HUES48 (cell line): ENCODE data around the gene RHBDL3.

Experiments
- H3K27ac ChIP-seq: one replicate; pipeline ENCODE4 v1.7.0; 2013; ENCODE audit warnings: low read depth, low read length, inconsistent platforms
- H3K27me3 ChIP-seq: 2 replicates; pipeline ENCODE4 v1.6.1; 2013; ENCODE audit warnings: mild to moderate bottlenecking, low read length; ENCODE audit not compliant: control insufficient read depth, insufficient read depth
- H3K36me3 ChIP-seq: 2 replicates; pipeline ENCODE4 v1.6.1; 2013; ENCODE audit warnings: low read length; ENCODE audit not compliant: control insufficient read depth, insufficient read depth
- H3K4me1 ChIP-seq: 2 replicates; pipeline ENCODE4 v1.6.1; 2013; ENCODE audit warnings: mild to moderate bottlenecking, low read length; ENCODE audit not compliant: control insufficient read depth, insufficient read depth
- H3K4me3 ChIP-seq: 2 replicates; pipeline ENCODE4 v1.5.1; 2013; ENCODE audit warnings: mild to moderate bottlenecking, low read depth, low read length
- H3K9ac ChIP-seq: 2 replicates; pipeline ENCODE4 v1.6.1; 2013; ENCODE audit warnings: mild to moderate bottlenecking, low read depth, low read length, moderate library complexity
- H3K9me3 ChIP-seq: 2 replicates; pipeline ENCODE4 v1.6.1; 2013; ENCODE audit warnings: low read length; ENCODE audit not compliant: control insufficient read depth, insufficient read depth

Gene RHBDL3

DNA sequence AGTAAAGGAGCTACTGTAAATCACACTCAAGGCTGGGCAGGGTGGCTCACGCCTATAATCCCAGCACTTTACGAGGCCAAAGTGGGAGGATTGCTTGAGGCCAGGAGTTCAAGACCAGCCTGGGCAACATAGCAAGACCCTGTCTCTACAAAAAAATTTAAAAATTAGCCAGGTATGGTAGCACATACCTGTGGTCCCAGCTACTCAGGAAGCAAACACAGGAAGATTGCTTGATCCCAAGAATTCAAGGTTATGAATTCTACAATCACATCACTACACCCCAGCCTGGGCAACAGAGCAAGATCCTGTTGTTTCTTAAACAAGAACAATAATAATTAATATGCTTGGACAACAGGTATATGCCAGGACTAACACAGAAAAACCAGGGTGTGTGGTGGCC lies 13.2 kb downstream of the RHBDL3 start:
- no peaks in the 10 kb centered on the region for H3K9me3 ChIP-seq
- peaks cover 61% of the 10 kb centered on the region for H3K4me1 ChIP-seq
- no peak overlapping the region for H3K9ac ChIP-seq
- H3K27ac ChIP-seq: no peak overlapping the region
- H3K27me3 ChIP-seq: peaks cover 11% of the 10 kb centered on the region
- no peak overlapping the region for H3K4me3 ChIP-seq
- H3K36me3 ChIP-seq: no peaks in the 10 kb centered on the region

DNA sequence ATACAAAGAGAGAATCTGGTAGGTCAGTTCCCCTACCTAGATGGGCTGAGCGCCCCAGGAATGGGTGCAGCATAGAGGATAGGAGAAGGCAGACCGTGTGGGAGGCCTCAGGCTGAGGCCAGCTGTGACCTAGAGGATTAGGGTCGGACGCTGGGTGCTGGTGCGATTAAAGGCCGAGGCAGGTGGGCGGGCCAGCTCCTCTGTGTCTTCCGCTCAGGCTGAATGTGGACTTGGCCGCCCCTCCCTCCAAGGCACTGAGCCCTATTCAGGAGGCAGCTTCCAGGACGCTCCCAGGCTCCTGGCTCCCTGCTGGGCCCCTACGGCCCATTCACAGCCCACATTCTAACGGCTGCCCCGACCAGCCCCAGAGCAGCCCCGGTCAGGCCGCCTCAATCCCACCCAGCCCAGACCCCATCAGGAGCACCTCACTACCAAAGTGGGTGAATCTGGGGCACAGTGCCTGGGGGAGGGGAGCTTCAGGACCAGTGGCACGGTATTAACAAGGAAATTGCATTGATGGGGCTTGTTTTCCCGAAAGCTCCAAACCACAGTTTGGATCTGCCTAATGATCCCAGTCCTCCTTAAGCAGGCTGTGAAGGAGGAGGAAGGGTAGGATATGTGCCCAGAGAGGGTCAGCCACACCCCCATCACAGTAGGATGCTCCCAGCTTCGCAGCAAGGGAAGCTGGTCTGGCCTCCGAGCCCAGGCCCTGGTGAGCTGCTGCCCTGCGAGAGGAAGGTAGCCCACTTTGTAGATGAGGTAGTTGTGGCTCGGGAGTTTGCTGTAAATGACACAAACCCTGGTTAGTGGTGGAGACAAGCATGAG lies 14.5 kb downstream of the RHBDL3 start:
- peaks cover 11% of the 10 kb centered on the region for H3K27me3 ChIP-seq
- H3K9me3 ChIP-seq: no peaks in the 10 kb centered on the region
- peak overlapping the region; percentile 25; the same call in 1 of the 2 replicates for H3K4me3 ChIP-seq
- no peaks in the 10 kb centered on the region for H3K36me3 ChIP-seq
- H3K4me1 ChIP-seq: peaks cover 53% of the 10 kb centered on the region
- H3K27ac ChIP-seq: peak overlapping the region; percentile 83
- H3K9ac ChIP-seq: no peak overlapping the region

DNA sequence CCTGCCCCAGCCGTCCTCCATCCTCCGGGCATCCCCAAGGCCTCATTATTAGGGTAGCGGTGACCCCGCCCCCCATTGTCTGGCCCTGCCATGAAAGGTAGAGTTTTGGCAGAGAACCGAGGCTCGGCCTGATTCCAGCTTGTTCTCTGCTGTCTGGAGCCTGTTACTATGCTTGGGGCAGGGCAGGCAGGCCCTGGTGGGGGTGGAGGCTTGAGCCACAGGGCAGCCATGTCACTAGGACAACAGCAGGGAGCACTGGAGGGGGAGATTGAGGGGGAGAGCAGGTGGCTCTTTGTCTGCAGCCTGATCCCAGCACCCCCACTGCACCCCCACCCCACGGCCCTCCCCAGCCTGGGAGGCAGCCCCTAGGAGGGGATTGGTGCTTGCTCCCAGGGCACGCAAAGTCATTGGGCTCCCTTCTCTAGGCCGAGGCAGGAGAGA lies 15.4 kb downstream of the RHBDL3 start:
- Histone ChIP-seq H3K9me3 (no peaks in the 10 kb centered on the region), H3K36me3 (no peaks in the 10 kb centered on the region), H3K4me3 (no peak overlapping the region), H3K27ac (peak overlapping the region; percentile 83), H3K4me1 (peaks cover 43% of the 10 kb centered on the region), H3K9ac (no peak overlapping the region), H3K27me3 (peaks cover 11% of the 10 kb centered on the region)

DNA sequence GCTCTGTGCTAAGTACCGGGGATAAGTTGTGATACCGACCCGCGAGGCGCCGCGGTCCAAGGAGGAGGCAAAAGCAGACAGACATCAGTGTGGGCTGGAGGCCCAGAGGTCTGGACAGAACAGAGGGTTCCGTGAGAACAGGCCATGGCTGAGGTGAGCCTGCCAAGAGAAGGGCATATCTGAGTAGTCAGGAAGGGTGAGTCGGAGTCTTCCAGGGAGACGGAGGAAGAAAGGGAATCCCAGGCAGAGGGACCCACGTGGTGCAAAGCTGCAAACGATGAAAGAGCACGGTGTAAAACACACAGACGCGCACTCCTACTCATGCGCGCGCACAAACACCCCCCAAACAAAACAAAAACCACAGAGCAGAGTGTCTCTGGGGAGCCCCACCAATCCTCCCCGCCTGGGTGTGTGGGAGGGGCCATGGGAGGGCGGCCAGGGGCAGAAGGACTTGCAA lies 18.1 kb downstream of the RHBDL3 start:
- Histone ChIP-seq H3K27ac (no peak overlapping the region), H3K4me1 (peaks cover 39% of the 10 kb centered on the region), H3K9me3 (no peaks in the 10 kb centered on the region), H3K36me3 (peaks cover 3% of the 10 kb centered on the region; the same call in 1 of the 2 replicates), H3K9ac (no peak overlapping the region), H3K4me3 (no peak overlapping the region), H3K27me3 (peaks cover 4% of the 10 kb centered on the region; the same call in 1 of the 2 replicates)

DNA sequence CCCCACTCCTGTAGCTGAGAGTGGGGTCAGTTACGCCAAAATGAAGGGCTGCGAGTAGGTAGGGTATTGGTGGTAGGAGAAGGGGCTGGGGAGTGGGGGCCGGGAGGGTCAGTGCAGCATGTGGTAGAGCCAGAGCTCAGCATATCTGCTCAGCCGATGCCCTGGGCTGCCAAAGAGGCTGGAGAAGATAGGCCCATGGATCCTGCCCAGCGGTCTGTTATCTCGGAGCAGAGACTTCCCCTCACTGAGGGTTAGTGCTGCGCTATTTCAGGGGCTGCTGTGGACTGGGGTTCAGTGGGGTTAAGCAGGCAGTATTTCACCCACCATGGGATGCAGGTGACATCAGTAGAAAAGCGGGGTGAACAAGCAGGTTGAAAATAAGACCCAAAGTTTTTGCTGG lies 19.7 kb downstream of the RHBDL3 start:
- Histone ChIP-seq H3K9me3 (no peaks in the 10 kb centered on the region), H3K4me3 (no peak overlapping the region), H3K9ac (no peak overlapping the region), H3K27ac (no peak overlapping the region), H3K36me3 (peaks cover 3% of the 10 kb centered on the region; the same call in 1 of the 2 replicates), H3K4me1 (peaks cover 41% of the 10 kb centered on the region), H3K27me3 (no peaks in the 10 kb centered on the region)

DNA sequence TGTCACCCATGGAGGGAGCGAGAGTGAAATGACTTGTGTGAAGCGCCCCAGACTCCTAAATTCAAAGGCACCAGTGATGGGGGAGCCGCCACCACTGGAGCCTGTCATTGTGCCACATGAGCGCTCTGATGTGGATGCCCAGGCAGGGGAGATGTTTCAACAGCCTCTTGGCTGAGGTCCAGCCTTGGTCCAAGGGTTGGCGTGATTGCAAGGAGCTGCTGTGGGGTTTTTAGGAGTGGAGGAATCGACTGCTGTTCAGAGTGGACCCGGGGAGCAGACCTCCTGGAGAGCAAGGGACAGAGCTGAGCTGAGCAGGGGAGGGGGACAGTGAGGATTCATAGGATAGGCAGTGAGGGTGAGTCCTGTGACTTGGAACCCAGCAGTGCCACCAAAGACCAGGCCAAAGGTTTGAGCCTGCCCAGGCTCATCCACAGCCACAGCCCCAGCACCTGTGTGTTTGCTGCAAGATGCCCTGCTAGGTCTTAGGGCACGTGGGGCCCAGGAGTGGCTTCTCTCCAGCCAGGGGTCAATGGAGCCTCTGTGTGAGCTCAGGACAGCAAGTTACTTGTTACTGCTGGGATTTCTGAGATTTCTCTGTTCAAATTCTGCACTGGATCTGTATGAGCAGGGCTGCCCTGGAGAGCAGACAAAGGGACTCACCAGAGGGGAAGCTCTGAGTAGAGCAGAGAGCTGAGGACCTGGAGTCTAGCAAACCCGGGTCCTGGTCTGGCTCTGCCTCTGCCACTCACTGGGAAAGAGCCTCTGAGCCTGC lies 20.3 kb downstream of the RHBDL3 start:
- Histone ChIP-seq H3K9ac (no peak overlapping the region), H3K36me3 (peaks cover 3% of the 10 kb centered on the region; the same call in 1 of the 2 replicates), H3K4me3 (no peak overlapping the region), H3K27ac (no peak overlapping the region), H3K4me1 (peaks cover 41% of the 10 kb centered on the region), H3K27me3 (no peaks in the 10 kb centered on the region), H3K9me3 (no peaks in the 10 kb centered on the region)

DNA sequence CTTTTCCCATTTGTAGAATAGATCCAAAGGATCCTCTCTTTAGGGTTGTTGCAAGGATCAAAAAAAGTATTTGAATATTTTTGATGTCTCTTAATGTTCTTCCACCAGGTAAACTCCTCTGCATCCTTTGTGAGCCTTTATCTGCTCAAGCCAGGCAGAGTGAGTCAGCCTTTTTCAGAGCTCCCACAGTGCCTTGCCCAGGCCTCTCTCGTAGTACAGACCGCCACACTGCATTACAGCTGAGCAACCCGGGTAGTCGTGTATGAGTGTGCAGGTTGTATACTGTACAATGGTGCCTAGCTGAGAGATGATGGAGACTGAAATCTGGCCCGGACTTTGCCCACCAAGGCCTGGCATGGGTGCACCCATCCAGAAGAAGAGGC lies 20.9 kb downstream of the RHBDL3 start:
- peaks cover 38% of the 10 kb centered on the region for H3K4me1 ChIP-seq
- no peak overlapping the region for H3K9ac ChIP-seq
- no peaks in the 10 kb centered on the region for H3K27me3 ChIP-seq
- peaks cover 3% of the 10 kb centered on the region; the same call in 1 of the 2 replicates for H3K36me3 ChIP-seq
- H3K9me3 ChIP-seq: no peaks in the 10 kb centered on the region
- no peak overlapping the region for H3K4me3 ChIP-seq
- H3K27ac ChIP-seq: no peak overlapping the region

DNA sequence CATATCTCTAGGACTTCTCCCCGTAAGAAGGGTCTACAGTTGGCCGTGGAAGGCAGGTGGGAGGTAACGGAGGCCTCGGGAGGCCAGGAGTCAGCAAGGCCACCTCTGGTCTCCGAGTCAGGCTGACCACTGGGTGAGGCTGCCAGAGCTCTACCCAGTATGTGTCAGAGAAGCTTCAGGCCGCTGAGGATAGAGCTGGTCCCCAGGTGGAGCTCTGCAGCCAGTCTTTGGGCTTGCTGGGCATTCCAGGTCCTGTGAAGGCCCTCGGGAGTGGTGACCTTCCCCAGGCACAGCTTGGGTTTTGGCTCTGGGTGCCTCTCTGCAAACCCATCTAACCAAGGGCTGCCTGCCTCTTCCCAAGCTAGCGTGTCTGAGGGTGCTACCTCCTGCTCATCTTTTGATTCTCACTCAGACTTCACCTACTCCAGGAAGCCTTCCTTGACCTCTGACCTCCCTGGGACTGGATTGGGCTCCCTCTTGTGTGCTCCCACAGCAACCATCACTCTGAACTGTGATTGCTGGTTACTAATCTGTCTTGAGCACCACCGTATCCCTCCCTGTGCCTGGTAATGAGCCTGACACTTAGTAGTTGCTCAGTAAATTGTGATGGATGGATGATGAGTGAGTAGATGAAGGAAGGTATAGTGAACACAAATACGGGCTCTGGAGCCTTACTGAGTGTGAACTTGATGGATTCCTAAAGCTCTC lies 22.3 kb downstream of the RHBDL3 start:
- H3K27me3 ChIP-seq: no peaks in the 10 kb centered on the region
- H3K4me3 ChIP-seq: no peak overlapping the region
- H3K36me3 ChIP-seq: peaks cover 3% of the 10 kb centered on the region; the same call in 1 of the 2 replicates
- no peaks in the 10 kb centered on the region for H3K9me3 ChIP-seq
- H3K27ac ChIP-seq: no peak overlapping the region
- H3K4me1 ChIP-seq: peaks cover 33% of the 10 kb centered on the region
- H3K9ac ChIP-seq: no peak overlapping the region

DNA sequence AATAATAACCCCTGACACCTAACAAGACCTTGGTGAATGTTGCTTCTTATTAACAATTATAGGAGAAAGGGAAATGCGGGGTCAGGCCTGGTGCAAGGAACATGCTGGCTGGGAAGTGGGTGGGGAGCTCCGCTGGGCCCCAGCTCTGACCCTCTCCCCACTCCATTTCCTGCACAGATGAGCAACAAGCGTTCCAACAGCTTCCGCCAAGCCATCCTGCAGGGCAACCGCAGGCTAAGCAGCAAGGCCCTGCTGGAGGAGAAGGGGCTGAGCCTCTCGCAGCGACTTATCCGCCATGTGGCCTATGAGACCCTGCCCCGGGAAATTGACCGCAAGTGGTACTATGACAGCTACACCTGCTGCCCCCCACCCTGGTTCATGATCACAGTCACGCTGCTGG lies 23.0 kb downstream of the RHBDL3 start:
- peaks cover 32% of the 10 kb centered on the region for H3K4me1 ChIP-seq
- H3K9ac ChIP-seq: no peak overlapping the region
- H3K27ac ChIP-seq: peak overlapping the region; percentile 90
- no peaks in the 10 kb centered on the region for H3K27me3 ChIP-seq
- no peaks in the 10 kb centered on the region for H3K9me3 ChIP-seq
- peaks cover 3% of the 10 kb centered on the region; the same call in 1 of the 2 replicates for H3K36me3 ChIP-seq
- H3K4me3 ChIP-seq: no peak overlapping the region

DNA sequence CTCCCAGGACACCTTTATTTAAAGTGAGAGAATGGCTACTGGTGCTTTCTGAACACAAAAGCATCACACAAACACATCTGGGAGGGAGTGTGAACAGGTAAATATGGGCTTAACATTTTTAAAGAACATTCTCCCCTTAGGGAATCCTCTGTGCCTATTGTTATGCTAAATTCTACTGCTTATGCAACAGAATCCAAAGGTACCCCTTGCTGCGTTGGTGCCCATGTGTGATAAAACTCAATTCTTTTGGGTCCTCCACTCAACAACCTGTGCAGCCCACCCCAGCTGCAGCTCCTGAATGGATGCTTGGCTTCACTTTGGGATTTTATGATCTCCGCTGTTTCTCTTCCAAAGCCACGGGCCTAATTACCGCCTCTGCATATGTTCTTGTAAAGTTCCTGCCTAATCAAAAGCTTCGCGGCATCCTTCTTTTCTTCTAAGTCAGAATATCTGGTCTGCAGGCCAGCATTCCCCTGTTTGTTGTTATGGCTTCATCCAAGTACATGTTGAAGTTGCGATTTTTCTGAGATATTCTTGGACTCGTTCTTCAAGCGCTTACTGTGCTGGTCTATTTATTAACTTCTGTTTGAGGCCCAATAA lies 23.9 kb downstream of the RHBDL3 start:
- no peaks in the 10 kb centered on the region for H3K27me3 ChIP-seq
- H3K36me3 ChIP-seq: peaks cover 3% of the 10 kb centered on the region; the same call in 1 of the 2 replicates
- H3K9me3 ChIP-seq: no peaks in the 10 kb centered on the region
- no peak overlapping the region for H3K9ac ChIP-seq
- H3K27ac ChIP-seq: peak overlapping the region; percentile 90
- no peak overlapping the region for H3K4me3 ChIP-seq
- peaks cover 30% of the 10 kb centered on the region for H3K4me1 ChIP-seq
